A673 (cell line): ENCODE measurements around the gene CHAT.

ENCODE experiments used
- EZH2 ChIP-seq: fragments of 200-600 bp; sonication (generic); IDR thresholded peaks from 2 replicates; pipeline ENCODE4 v1.6.1; 2017; ENCODE audit warnings: borderline replicate concordance, low read depth, mild to moderate bottlenecking, mixed read lengths, antibody characterized with exemption, low read length; ENCODE audit not compliant: poor library complexity, severe bottlenecking
- TF ChIP-seq, protein P1 (sequence below): fragments of 300-800, 200-600 bp; sonication (generic); conservative IDR thresholded peaks from 2 replicates; pipeline ENCODE4 v1.5.1; 2017; ENCODE audit warnings: low read depth, mild to moderate bottlenecking, antibody characterized with exemption, low read length, moderate library complexity, mixed read lengths

DNA sequence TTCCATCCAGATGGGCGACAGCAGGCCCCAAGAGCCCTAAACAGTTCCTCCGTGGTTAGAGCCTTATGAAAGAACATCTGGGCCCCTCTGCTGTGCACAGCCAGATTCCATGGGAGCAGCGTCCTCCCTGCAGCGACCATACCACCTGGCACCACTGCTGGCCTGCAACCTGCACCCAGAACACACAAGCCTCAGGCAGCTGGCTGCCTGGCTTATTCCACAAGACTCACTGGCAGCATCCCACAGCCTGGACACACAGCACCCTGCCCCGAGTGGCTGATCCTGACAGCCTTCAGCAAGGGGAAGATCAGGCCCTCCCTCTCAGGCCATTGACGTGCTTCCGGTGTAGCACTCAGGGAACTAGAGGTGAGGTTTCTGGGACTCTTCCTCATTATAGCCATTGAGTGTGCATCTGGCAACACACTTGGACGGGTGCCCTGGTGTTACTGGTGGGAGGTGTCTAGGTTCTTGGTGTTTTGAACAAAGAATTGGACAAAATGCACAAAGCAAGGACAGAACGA lies 41.2 kb upstream of the CHAT start:
- TF ChIP-seq, protein P1, sequence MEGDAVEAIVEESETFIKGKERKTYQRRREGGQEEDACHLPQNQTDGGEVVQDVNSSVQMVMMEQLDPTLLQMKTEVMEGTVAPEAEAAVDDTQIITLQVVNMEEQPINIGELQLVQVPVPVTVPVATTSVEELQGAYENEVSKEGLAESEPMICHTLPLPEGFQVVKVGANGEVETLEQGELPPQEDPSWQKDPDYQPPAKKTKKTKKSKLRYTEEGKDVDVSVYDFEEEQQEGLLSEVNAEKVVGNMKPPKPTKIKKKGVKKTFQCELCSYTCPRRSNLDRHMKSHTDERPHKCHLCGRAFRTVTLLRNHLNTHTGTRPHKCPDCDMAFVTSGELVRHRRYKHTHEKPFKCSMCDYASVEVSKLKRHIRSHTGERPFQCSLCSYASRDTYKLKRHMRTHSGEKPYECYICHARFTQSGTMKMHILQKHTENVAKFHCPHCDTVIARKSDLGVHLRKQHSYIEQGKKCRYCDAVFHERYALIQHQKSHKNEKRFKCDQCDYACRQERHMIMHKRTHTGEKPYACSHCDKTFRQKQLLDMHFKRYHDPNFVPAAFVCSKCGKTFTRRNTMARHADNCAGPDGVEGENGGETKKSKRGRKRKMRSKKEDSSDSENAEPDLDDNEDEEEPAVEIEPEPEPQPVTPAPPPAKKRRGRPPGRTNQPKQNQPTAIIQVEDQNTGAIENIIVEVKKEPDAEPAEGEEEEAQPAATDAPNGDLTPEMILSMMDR, result no peak
- no peak for TF ChIP-seq EZH2
